Measurements from ENCODE around the gene KLF8.
"Not testable (repeated sequence)": the region's sequence is repeated elsewhere in the genome, so short reads cannot be mapped to it uniquely, and the experiment has no call there.

KLF8 gene

GRCh38 chrX:56232221-56233082 lies at the start of gene KLF8:
Gene KLF8, plus strand, starts transcription at chrX:56232356. Its CDS starts 979 bp downstream, at chrX:56233335.
- peak; percentile 53 for DNase-seq (ENCODE audit: low spot score)

- not testable (repeated sequence) for DNase-seq (ENCODE audit: low spot score)
These were observed 25.2 kb upstream of the KLF8 start for GRCh38 chrX:56206945-56207344.

- no peak for DNase-seq (ENCODE audit: low spot score)
These were observed 20.5 kb upstream of the KLF8 start for GRCh38 chrX:56211701-56212100.

GRCh38 chrX:56216332-56216731 lies 15.8 kb upstream of the KLF8 start:
- no peak for DNase-seq (ENCODE audit: low spot score)

- DNase-seq (ENCODE audit: low spot score) = peak; percentile 13
These were observed 12.5 kb upstream of the KLF8 start for GRCh38 chrX:56219700-56220099.

- DNase-seq (ENCODE audit: low spot score) = no peak
These were observed 11.1 kb upstream of the KLF8 start for GRCh38 chrX:56221101-56221500.

GRCh38 chrX:56222473-56223000 lies 9.6 kb upstream of the KLF8 start:
- no peak for DNase-seq (ENCODE audit: low spot score)

GRCh38 chrX:56226980-56227379 lies 5.2 kb upstream of the KLF8 start:
- DNase-seq (ENCODE audit: low spot score) = no peak

- no peak for DNase-seq (ENCODE audit: low spot score)
These were observed 3.2 kb upstream of the KLF8 start for GRCh38 chrX:56228914-56229313.

GRCh38 chrX:56231537-56232090 lies 542 bp upstream of the KLF8 start:
- no peak for DNase-seq (ENCODE audit: low spot score)

- peak; percentile 4 for DNase-seq (ENCODE audit: low spot score)
These were observed 944 bp downstream of the KLF8 start for GRCh38 chrX:56233100-56233499.

- DNase-seq (ENCODE audit: low spot score) = peak; percentile 81
These were observed 1.5 kb downstream of the KLF8 start for GRCh38 chrX:56233682-56234081.

- DNase-seq (ENCODE audit: low spot score) = peak; percentile 64
These were observed 16.3 kb downstream of the KLF8 start for GRCh38 chrX:56248492-56248891.

- no peak for DNase-seq (ENCODE audit: low spot score)
These were observed 21.9 kb downstream of the KLF8 start for GRCh38 chrX:56253832-56254703.

GRCh38 chrX:56268888-56269287 lies 36.7 kb downstream of the KLF8 start:
- DNase-seq (ENCODE audit: low spot score) = peak; percentile 29

GRCh38 chrX:56278692-56279091 lies 46.5 kb downstream of the KLF8 start:
- no peak for DNase-seq (ENCODE audit: low spot score)

- DNase-seq (ENCODE audit: low spot score) = no peak
These were observed 47.7 kb downstream of the KLF8 start for GRCh38 chrX:56279863-56280262.

GRCh38 chrX:56281789-56282188 lies 49.6 kb downstream of the KLF8 start:
- peak; percentile 15 for DNase-seq (ENCODE audit: low spot score)

- DNase-seq (ENCODE audit: low spot score) = no peak
These were observed 52.1 kb downstream of the KLF8 start for GRCh38 chrX:56284269-56284668.

- no peak for DNase-seq (ENCODE audit: low spot score)
These were observed 56.5 kb downstream of the KLF8 start for GRCh38 chrX:56288608-56289007.

- DNase-seq (ENCODE audit: low spot score) = no peak
These were observed 57.3 kb downstream of the KLF8 start for GRCh38 chrX:56289449-56289848.

- no peak for DNase-seq (ENCODE audit: low spot score)
These were observed 76.6 kb downstream of the KLF8 start for GRCh38 chrX:56308726-56309125.
